HTR-8/SVneo (cell line): Measurements from ENCODE around the gene ERICH4.
"Not testable (repeated sequence)": the region's sequence is repeated elsewhere in the genome, so short reads cannot be mapped to it uniquely, and the experiment has no call there.

Source experiments
- DNase-seq: peaks from one replicate; pipeline ENCODE4 v3.0.0; 2011; ENCODE audit warnings: low spot score, mixed read lengths; ENCODE audit not compliant: insufficient read length
- FAIRE-seq: peaks from 2 replicates; lab custom pipeline; 2011; peaks lifted over from hg19 to GRCh38; lab: Jason Lieb, UNC

ERICH4 gene

GRCh38 chr19:41457241-41457640 is 14.3 kb downstream of the ERICH4 start:
- DNase-seq (no peak), FAIRE-seq (no peak)

- DNase-seq: no peak
- FAIRE-seq: no peak
Observed at GRCh38 chr19:41462497-41462896, 19.5 kb downstream of the ERICH4 start.

GRCh38 chr19:41463257-41464256 is 20.6 kb downstream of the ERICH4 start:
- FAIRE-seq: peak; percentile 42
- DNase-seq: not testable (repeated sequence)

GRCh38 chr19:41476583-41476982 is 33.6 kb downstream of the ERICH4 start:
- no peak for FAIRE-seq
- DNase-seq: no peak

GRCh38 chr19:41478171-41478570 is 35.2 kb downstream of the ERICH4 start:
- FAIRE-seq (no peak), DNase-seq (no peak)

- no peak for DNase-seq
- FAIRE-seq: no peak
Observed at GRCh38 chr19:41478875-41479756, 36.2 kb downstream of the ERICH4 start.

GRCh38 chr19:41479757-41480191 is 36.8 kb downstream of the ERICH4 start:
- DNase-seq: no peak
- no peak for FAIRE-seq

- DNase-seq: no peak
Observed at GRCh38 chr19:41480336-41480735, 37.4 kb downstream of the ERICH4 start.

GRCh38 chr19:41484822-41485221 is 41.9 kb downstream of the ERICH4 start:
- FAIRE-seq: no peak

More at GRCh38 chr19:41480336-41480735, 37.4 kb downstream of the ERICH4 start:
- FAIRE-seq: no peak

GRCh38 chr19:41486953-41487352 is 44.0 kb downstream of the ERICH4 start:
- DNase-seq, FAIRE-seq: not testable (repeated sequence)

More at GRCh38 chr19:41484822-41485221, 41.9 kb downstream of the ERICH4 start:
- no peak for DNase-seq

GRCh38 chr19:41492843-41493242 is 49.9 kb downstream of the ERICH4 start:
- no peak for FAIRE-seq
- no peak for DNase-seq
